Peyer's patch (tissue), 4 donors: Measurements from ENCODE around the gene DOCK8.

Source experiments
- POLR2A ChIP-seq, 2 donors: fragments of 450-650 bp; IDR thresholded peaks; one replicate each; pipeline ENCODE4 v1.5.1; 2017; ENCODE audit warnings: antibody characterized with exemption in 2 of 2, mild to moderate bottlenecking in 2 of 2, moderate library complexity in 2 of 2
- TF ChIP-seq, protein P1 (sequence below), 6 experiments: fragments of 450-650 bp in 4 of 6; fragments of 200-600 bp in 2 of 6; sonication (generic) in 1 of 6; IDR thresholded peaks; one replicate each; pipeline ENCODE4 v1.5.1; 2017 to 2019; ENCODE audit warnings: antibody characterized with exemption in 6 of 6, mild to moderate bottlenecking in 3 of 6, moderate library complexity in 1 of 6

- TF ChIP-seq, protein P1, sequence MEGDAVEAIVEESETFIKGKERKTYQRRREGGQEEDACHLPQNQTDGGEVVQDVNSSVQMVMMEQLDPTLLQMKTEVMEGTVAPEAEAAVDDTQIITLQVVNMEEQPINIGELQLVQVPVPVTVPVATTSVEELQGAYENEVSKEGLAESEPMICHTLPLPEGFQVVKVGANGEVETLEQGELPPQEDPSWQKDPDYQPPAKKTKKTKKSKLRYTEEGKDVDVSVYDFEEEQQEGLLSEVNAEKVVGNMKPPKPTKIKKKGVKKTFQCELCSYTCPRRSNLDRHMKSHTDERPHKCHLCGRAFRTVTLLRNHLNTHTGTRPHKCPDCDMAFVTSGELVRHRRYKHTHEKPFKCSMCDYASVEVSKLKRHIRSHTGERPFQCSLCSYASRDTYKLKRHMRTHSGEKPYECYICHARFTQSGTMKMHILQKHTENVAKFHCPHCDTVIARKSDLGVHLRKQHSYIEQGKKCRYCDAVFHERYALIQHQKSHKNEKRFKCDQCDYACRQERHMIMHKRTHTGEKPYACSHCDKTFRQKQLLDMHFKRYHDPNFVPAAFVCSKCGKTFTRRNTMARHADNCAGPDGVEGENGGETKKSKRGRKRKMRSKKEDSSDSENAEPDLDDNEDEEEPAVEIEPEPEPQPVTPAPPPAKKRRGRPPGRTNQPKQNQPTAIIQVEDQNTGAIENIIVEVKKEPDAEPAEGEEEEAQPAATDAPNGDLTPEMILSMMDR (IDR thresholded peaks at IDR 0.05): peak in 3 of 6 experiments; percentile 18 to 47 (median 29)
- TF ChIP-seq POLR2A (IDR thresholded peaks at IDR 0.05): no peak
Measured at GRCh38 chr9:406886-407654, 192.4 kb downstream of the DOCK8 start.
